ENCODE data around the gene ARPC5L. TPM values are rescaled to one million over a fixed set of nuclear protein-coding genes. Genes with fewer than 3 reads are reported as not detected.

ARPC5L gene
- 10 to 100 TPM; 39.0 to 55.9 (median 44.7) TPM for total RNA-seq (2021; fragmentation: NEBNext Ultra II Directional; extraction: Animal tissue kit (Norgen Biotek cat#: 25700))
- long read RNA-seq, transcript ARPC5L-201 (4 exons, 1,325 nt), result major isoform, 72 of 82 reads
- long read RNA-seq, partial matches to known transcripts, result 8 of 82 reads
- long read RNA-seq, other reads (novel, unspliced or antisense), result 2 of 82 reads

GRCh38 chr9:124861342-124862229 is at the start of gene ARPC5L, which contains the start of gene RPL35:
Gene ARPC5L (plus strand): TSS chr9:124862130. CDS start chr9:124869291, 7,161 bp downstream.
Gene RPL35 (minus strand): TSS chr9:124861957. CDS start chr9:124861912, 45 bp downstream.
- H3K27ac Mint-ChIP-seq, result peak within 1 kb of the TSS; percentile 87
- no peaks in the 10 kb centered on the region; the same call in 1 of the 2 replicates for H3K27me3 Mint-ChIP-seq (ENCODE audit: insufficient read depth)
- TF ChIP-seq CTCF (IDR thresholded peaks at IDR 0.05), result peak; percentile 69
- H3K36me3 Mint-ChIP-seq (ENCODE audit: low read depth), result peaks cover 32% of the 10 kb centered on the region
- peak within 1 kb of the TSS; percentile 88 for H3K4me3 Mint-ChIP-seq
- H3K9me3 Mint-ChIP-seq, result no peaks in the 10 kb centered on the region
- H3K4me1 Mint-ChIP-seq (ENCODE audit: low read depth), result peaks cover 30% of the 10 kb centered on the region
- peak; percentile 88 for DNase-seq

- peak overlapping the region; percentile 92 for H3K27ac Mint-ChIP-seq
- peak; percentile 89 for DNase-seq
- no peaks in the 10 kb centered on the region for H3K9me3 Mint-ChIP-seq
- TF ChIP-seq CTCF (IDR thresholded peaks at IDR 0.05), result no peak
- peaks cover 6% of the 10 kb centered on the region for H3K27me3 Mint-ChIP-seq (ENCODE audit: insufficient read depth)
- peaks cover 45% of the 10 kb centered on the region for H3K4me1 Mint-ChIP-seq (ENCODE audit: low read depth)
- no peaks in the 10 kb centered on the region for H3K36me3 Mint-ChIP-seq (ENCODE audit: low read depth)
- H3K4me3 Mint-ChIP-seq, result peak overlapping the region; percentile 27
These were observed 49.5 kb upstream of the ARPC5L start for GRCh38 chr9:124812441-124812876.

GRCh38 chr9:124813041-124813440 is 48.9 kb upstream of the ARPC5L start:
- DNase-seq, result no peak
- no peaks in the 10 kb centered on the region for H3K9me3 Mint-ChIP-seq
- no peak overlapping the region; the same call in 1 of the 2 replicates for H3K4me3 Mint-ChIP-seq
- no peaks in the 10 kb centered on the region for H3K36me3 Mint-ChIP-seq (ENCODE audit: low read depth)
- TF ChIP-seq CTCF (IDR thresholded peaks at IDR 0.05), result no peak
- peaks cover 47% of the 10 kb centered on the region for H3K4me1 Mint-ChIP-seq (ENCODE audit: low read depth)
- peaks cover 6% of the 10 kb centered on the region for H3K27me3 Mint-ChIP-seq (ENCODE audit: insufficient read depth)
- peak overlapping the region; percentile 92 for H3K27ac Mint-ChIP-seq

- Mint-ChIP-seq H3K27ac (peak overlapping the region; percentile 92; the same call in 1 of the 2 replicates), H3K9me3 (no peaks in the 10 kb centered on the region), H3K36me3 (ENCODE audit: low read depth) (no peaks in the 10 kb centered on the region), H3K4me1 (ENCODE audit: low read depth) (peaks cover 53% of the 10 kb centered on the region), H3K27me3 (ENCODE audit: insufficient read depth) (peaks cover 6% of the 10 kb centered on the region), H3K4me3 (no peak overlapping the region)
- peak; percentile 40 for DNase-seq
- TF ChIP-seq CTCF (IDR thresholded peaks at IDR 0.05), result no peak
These were observed 48.3 kb upstream of the ARPC5L start for GRCh38 chr9:124813501-124814163.

- no peak overlapping the region for H3K27ac Mint-ChIP-seq
- H3K9me3 Mint-ChIP-seq, result no peaks in the 10 kb centered on the region
- no peak overlapping the region for H3K4me3 Mint-ChIP-seq
- DNase-seq, result no peak
- no peaks in the 10 kb centered on the region for H3K36me3 Mint-ChIP-seq (ENCODE audit: low read depth)
- no peak for TF ChIP-seq CTCF (IDR thresholded peaks at IDR 0.05)
- peaks cover 6% of the 10 kb centered on the region for H3K27me3 Mint-ChIP-seq (ENCODE audit: insufficient read depth)
- peaks cover 59% of the 10 kb centered on the region for H3K4me1 Mint-ChIP-seq (ENCODE audit: low read depth)
These were observed 47.8 kb upstream of the ARPC5L start for GRCh38 chr9:124814164-124814535.
